Neural crest cell (in vitro differentiated cells): ENCODE measurements around the gene MTMR12. TPM values are rescaled to one million over a fixed set of nuclear protein-coding genes. Genes with fewer than 3 reads are reported as not detected.
"Not testable (repeated sequence)": the region's sequence is repeated elsewhere in the genome, so short reads cannot be mapped to it uniquely, and the experiment has no call there.

ENCODE experiments used
- DNase-seq: peaks from one replicate; pipeline ENCODE4 v3.0.0; 2021; ENCODE audit warnings: low read depth, mixed read lengths, low spot score
- H3K27ac Mint-ChIP-seq: one replicate; pipeline ENCODE4 v1.8.0; 2021; ENCODE audit warnings: mild to moderate bottlenecking, mixed read lengths; ENCODE audit not compliant: unreplicated experiment
- H3K27me3 Mint-ChIP-seq: 2 replicates; pipeline ENCODE4 v1.8.0; 2021; ENCODE audit warnings: low read depth, mild to moderate bottlenecking, mixed read lengths
- H3K36me3 Mint-ChIP-seq: 2 replicates; pipeline ENCODE4 v1.8.0; 2021; ENCODE audit warnings: low read depth, mild to moderate bottlenecking, mixed read lengths
- H3K4me1 Mint-ChIP-seq: 2 replicates; pipeline ENCODE4 v1.8.0; 2021; ENCODE audit warnings: mixed read lengths
- H3K4me3 Mint-ChIP-seq: one replicate; pipeline ENCODE4 v1.8.0; 2021; ENCODE audit warnings: mild to moderate bottlenecking, mixed read lengths
- H3K9me3 Mint-ChIP-seq: 2 replicates; pipeline ENCODE4 v1.8.0; 2021; ENCODE audit warnings: mixed read lengths
- CTCF ChIP-seq: fragments of 200-600 bp; sonication (generic); conservative IDR thresholded peaks from 2 replicates; pipeline ENCODE4 v1.5.0; 2021; ENCODE audit warnings: antibody characterized with exemption, mild to moderate bottlenecking
- total RNA-seq: library from RNA; stranded (reverse); gene quantifications from 2 replicates; pipeline ENCODE4 v1.2.1, GENCODE V29; 2021

MTMR12 gene
- total RNA-seq, 1 donor from 2014 or later = 28.1 TPM

DNA sequence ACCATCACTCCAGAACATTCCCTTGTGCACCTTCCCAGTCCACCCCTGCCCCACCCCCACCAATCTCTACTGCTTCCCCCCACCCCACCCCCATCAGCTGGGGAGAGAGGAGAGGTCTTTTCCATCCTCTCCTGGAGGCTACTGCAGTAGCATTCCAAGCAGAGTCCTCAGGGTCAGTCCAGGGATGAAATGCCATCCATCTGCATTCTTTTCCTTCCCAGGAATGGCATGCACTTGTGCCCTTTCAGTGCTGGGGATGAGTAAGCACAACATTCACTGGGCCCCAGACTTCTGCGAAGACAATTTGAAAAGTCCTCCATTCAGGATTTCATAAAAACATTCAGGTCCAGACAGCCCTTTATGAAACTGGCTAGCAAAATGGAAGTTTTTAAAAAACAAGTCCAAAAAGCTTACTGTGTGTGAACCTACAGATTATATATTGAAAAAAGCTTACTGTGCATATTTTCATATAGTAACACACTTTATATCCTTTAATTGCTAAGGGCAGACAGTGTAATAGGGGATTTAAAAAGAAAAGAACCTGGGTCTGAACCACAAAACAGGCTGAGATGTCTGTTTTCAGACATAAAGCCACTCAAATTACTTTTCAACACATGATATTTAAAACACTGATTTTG is 88.6 kb downstream of the MTMR12 start:
- Mint-ChIP-seq H3K4me1 (peaks cover 9% of the 10 kb centered on the region), H3K27ac (no peak overlapping the region), H3K27me3 (no peaks in the 10 kb centered on the region), H3K4me3 (no peak overlapping the region), H3K9me3 (no peaks in the 10 kb centered on the region), H3K36me3 (peaks cover 12% of the 10 kb centered on the region)
- TF ChIP-seq CTCF = no peak
- DNase-seq = no peak

GRCh38 chr5:32222723-32223470 is 89.8 kb downstream of the MTMR12 start:
- no peaks in the 10 kb centered on the region for H3K9me3 Mint-ChIP-seq
- H3K36me3 Mint-ChIP-seq = peaks cover 6% of the 10 kb centered on the region
- H3K4me3 Mint-ChIP-seq = no peak overlapping the region
- TF ChIP-seq CTCF = no peak
- peaks cover 16% of the 10 kb centered on the region for H3K4me1 Mint-ChIP-seq
- H3K27ac Mint-ChIP-seq = no peak overlapping the region
- no peak for DNase-seq
- no peaks in the 10 kb centered on the region for H3K27me3 Mint-ChIP-seq

GRCh38 chr5:32217886-32218396 is 94.8 kb downstream of the MTMR12 start:
- H3K4me3 Mint-ChIP-seq = no peak overlapping the region
- no peaks in the 10 kb centered on the region for H3K36me3 Mint-ChIP-seq
- DNase-seq = no peak
- H3K27ac Mint-ChIP-seq = no peak overlapping the region
- H3K9me3 Mint-ChIP-seq = no peaks in the 10 kb centered on the region
- peaks cover 8% of the 10 kb centered on the region for H3K4me1 Mint-ChIP-seq
- no peak for TF ChIP-seq CTCF
- H3K27me3 Mint-ChIP-seq = no peaks in the 10 kb centered on the region

DNA sequence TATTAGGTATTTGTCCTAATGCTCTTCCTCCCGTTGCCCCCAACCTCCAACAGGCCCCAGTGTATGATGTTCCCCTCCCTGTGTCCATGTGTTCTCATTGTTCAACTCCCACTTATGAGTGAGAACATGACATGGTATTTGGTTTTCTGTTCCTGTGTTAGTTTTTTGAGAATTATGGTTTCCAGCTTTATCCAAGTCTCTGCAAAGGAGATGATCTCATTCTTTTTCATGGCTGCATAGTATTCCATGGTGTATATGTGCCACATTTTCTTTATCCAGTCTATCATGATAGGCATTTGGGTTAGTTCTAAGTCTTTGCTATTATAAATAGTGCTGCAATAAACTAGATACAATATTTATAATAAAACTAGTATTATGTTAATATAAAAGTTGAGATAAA is 98.4 kb downstream of the MTMR12 start:
- H3K9me3 Mint-ChIP-seq, H3K36me3 Mint-ChIP-seq, H3K4me3 Mint-ChIP-seq, H3K27me3 Mint-ChIP-seq, DNase-seq, H3K27ac Mint-ChIP-seq, H3K4me1 Mint-ChIP-seq: not testable (repeated sequence)

DNA sequence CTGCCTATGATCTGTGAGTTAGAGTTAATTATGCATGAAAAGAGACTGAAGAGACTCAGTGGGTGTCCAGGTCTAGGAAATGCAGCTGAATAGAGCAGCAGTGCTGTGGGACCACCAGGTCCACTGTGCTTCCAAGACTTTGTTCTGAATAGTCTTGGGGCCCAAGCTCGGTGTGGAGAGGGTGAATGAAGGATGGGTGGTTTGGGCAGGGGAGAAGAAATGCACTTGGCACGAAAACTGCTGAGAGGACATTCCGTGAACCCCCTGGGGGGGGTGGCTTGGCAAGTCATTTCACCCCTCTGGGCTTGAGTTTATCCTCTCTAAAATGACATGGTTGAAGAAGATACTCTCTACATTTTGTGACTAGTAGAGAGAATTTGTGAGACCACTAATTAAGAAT is 102.6 kb downstream of the MTMR12 start:
- no peak overlapping the region for H3K27ac Mint-ChIP-seq
- no peak for TF ChIP-seq CTCF
- no peak overlapping the region for H3K4me3 Mint-ChIP-seq
- H3K9me3 Mint-ChIP-seq = no peaks in the 10 kb centered on the region
- H3K27me3 Mint-ChIP-seq = no peaks in the 10 kb centered on the region
- H3K4me1 Mint-ChIP-seq = no peaks in the 10 kb centered on the region
- no peak for DNase-seq
- H3K36me3 Mint-ChIP-seq = peaks cover 4% of the 10 kb centered on the region

DNA sequence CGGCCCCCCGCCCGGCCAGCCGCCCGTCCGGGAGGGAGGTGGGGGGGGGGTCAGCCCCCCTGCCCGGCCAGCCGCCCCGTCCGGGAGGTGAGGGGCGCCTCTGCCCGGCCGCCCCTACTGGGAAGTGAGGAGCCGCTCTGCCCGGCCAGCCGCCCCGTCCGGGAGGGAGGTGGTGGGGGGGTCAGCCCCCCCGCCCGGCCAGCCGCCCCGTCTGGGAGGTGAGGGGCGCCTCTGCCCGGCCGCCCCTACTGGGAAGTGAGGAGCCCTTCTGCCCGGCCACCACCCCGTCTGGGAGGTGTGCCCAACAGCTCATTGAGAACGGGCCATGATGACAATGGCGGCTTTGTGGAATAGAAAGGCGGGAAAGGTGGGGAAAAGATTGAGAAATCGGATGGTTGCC is 103.9 kb downstream of the MTMR12 start:
- not testable (repeated sequence) for H3K36me3 Mint-ChIP-seq, DNase-seq, H3K27me3 Mint-ChIP-seq, H3K27ac Mint-ChIP-seq, H3K9me3 Mint-ChIP-seq, H3K4me1 Mint-ChIP-seq, H3K4me3 Mint-ChIP-seq
